Brain microvascular endothelial cell (primary cell): ENCODE results near the gene TANGO6.
A peak's percentile ranks its signal among the peaks of the same experiment; 100 is the strongest.
"Not testable (repeated sequence)": the region's sequence is repeated elsewhere in the genome, so short reads cannot be mapped to it uniquely, and the experiment has no call there.

Experiments used
- DNase-seq: peaks from one replicate; pipeline ENCODE4 v3.0.0-alpha.2; 2020
- H3K27ac ChIP-seq: fragments of 250-450 bp; sonication (Bioruptor Pico); 2 replicates; pipeline ENCODE4 v1.5.1; 2020; ENCODE audit warnings: mild to moderate bottlenecking, moderate library complexity
- H3K27me3 ChIP-seq: fragments of 250-450 bp; sonication (Bioruptor Pico); replicated peaks from 2 replicates; pipeline ENCODE4 v1.5.1; 2020; ENCODE audit warnings: mild to moderate bottlenecking
- H3K36me3 ChIP-seq: fragments of 250-450 bp; sonication (Bioruptor Pico); replicated peaks from 2 replicates; pipeline ENCODE4 v1.5.1; 2020; ENCODE audit warnings: mild to moderate bottlenecking
- H3K4me3 ChIP-seq: 2 replicates; pipeline ENCODE4 v1.5.1; 2011; ENCODE audit warnings: low read depth, mild to moderate bottlenecking, control low read depth, low read length, moderate library complexity
- in situ Hi-C: cut with HindIII; loops from 2 replicates; pipeline ENCODE4 v1.10.0; 2017; ENCODE audit warnings: low sequenced_read_pairs, low pct_ligation_motif_present
- TF ChIP-seq, protein P1 (sequence below): IDR thresholded peaks from 2 replicates; pipeline ENCODE4 v1.5.1; 2011; ENCODE audit warnings: low read depth, mild to moderate bottlenecking, moderate library complexity, low read length, control low read depth, inconsistent platforms; ENCODE audit errors: missing control alignments

TANGO6 gene

DNA sequence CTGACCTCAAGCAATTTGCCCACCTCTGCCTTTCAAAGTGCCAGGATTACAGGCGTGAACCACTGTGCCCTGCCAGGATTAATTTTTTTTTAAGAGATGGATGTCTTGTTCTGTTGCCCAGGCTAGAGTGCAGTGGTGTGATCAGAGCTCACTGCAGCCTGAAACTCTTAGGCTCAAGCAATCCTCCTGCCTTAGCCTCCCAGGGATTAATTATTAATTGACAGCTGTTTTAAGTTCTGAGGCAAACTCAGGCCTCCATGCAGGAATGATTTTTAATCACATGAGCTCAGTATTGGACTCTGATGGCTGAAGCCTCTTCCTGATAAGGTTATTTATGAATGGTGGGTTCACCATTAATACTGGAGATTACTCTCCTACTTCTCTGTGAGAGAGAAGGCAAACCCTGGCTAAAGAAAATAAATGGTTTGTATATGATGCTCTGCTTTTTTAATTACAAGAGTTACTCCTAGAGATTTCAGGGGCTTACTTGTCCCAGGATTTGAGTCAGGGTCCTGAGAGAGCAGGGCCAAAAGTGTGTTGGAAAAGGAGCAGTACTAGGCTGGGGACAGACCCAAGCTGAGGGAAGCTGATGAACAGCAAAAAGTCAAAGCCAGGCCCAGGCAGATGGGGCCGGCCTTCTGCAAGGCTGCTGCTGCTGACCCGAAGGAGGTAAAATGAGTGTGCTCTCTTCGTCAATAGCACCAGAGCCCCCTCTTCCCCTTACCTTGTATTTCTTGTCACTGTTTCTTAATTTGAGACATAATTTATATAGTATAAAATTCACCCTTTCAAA, 205.2 kb downstream of the TANGO6 start:
- TF ChIP-seq, protein P1, sequence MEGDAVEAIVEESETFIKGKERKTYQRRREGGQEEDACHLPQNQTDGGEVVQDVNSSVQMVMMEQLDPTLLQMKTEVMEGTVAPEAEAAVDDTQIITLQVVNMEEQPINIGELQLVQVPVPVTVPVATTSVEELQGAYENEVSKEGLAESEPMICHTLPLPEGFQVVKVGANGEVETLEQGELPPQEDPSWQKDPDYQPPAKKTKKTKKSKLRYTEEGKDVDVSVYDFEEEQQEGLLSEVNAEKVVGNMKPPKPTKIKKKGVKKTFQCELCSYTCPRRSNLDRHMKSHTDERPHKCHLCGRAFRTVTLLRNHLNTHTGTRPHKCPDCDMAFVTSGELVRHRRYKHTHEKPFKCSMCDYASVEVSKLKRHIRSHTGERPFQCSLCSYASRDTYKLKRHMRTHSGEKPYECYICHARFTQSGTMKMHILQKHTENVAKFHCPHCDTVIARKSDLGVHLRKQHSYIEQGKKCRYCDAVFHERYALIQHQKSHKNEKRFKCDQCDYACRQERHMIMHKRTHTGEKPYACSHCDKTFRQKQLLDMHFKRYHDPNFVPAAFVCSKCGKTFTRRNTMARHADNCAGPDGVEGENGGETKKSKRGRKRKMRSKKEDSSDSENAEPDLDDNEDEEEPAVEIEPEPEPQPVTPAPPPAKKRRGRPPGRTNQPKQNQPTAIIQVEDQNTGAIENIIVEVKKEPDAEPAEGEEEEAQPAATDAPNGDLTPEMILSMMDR, result no peak
- H3K27ac ChIP-seq, result peak overlapping the region; percentile 84
- H3K27me3 ChIP-seq, result no peaks in the 10 kb centered on the region
- no peaks in the 10 kb centered on the region for H3K36me3 ChIP-seq
- H3K4me3 ChIP-seq, result no peak overlapping the region
- in situ Hi-C loops, result no loop called here
- no peak for DNase-seq

DNA sequence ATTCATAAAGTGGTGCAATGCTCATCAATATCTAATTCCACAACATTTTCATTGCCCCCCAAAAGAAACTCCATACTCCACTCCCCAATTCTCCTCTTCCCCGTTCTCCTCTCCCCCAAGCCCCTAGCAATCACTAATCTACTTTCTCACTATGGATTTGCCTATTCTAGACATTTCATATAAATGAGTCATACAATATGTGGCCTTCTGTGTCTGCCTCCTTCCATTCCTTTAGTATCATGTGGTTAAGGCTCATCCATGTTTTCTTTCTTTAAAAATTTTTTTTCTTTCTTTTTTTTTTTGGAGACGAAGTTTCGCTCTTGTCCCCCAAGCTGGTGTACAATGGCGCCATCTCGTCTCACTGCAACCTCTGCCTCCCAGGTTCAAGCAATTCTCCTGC, 205.8 kb downstream of the TANGO6 start:
- H3K4me3 ChIP-seq, result no peak overlapping the region
- no peaks in the 10 kb centered on the region for H3K36me3 ChIP-seq
- H3K27me3 ChIP-seq, result no peaks in the 10 kb centered on the region
- TF ChIP-seq, protein P1, result no peak
- DNase-seq, result peak; percentile 58
- in situ Hi-C loops, result no loop called here
- peak overlapping the region; percentile 84 for H3K27ac ChIP-seq

DNA sequence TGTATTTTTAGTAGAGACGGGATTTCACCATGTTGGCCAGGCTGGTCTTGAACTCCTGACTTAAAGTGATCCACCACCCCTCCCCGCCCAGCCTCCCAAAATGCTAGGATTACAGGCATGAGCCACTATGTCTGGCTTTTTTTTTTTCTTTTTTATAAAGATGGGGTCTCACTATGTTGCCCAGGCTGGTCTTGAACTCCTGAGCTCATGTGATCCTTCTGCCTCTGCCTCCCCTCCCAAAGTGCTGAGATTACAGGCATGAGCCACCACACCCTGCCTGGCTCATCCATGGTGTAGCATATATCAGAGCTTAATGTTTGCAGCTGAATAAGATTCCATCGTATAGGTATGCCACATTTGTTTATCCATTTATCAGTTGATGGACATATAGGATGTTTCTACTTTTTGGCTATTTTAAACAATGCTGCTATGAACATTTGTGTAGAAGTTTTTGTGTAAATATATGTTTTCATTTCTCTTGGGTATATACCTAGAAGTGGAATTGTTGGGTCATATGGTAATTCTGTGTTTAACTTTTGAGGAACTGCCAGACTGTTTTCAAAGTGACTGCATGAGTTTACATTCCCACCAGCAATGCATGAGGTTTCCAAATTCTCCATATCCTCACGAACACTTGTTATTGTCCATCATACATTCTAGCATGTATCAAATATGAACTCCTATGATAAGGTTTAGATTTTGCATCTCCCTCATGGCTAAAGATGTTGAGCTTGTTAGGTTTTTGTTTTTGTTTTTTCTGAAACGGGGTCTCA, 206.5 kb downstream of the TANGO6 start:
- Histone ChIP-seq H3K27ac (peak overlapping the region; percentile 84), H3K4me3 (no peak overlapping the region), H3K36me3 (no peaks in the 10 kb centered on the region), H3K27me3 (no peaks in the 10 kb centered on the region)
- peak; percentile 43 for DNase-seq
- TF ChIP-seq, protein P1, result no peak
- in situ Hi-C loops, result no loop called here

DNA sequence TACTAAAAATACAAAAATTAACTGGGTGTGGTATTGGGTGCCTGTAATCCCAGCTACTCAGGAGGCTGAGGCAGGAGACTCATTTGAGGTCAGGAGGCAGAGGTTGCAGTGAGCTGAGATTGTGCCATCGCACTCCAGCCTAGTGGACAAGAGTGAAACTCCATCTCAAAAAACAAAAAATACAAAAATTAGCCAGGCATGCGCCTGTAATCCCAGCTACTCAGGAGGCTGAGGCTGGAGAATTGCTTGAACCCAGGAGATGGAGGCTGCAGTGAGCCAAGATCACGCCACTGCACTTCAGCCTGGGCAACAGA, 208.1 kb downstream of the TANGO6 start:
- in situ Hi-C loops, H3K4me3 ChIP-seq, H3K36me3 ChIP-seq, H3K27me3 ChIP-seq, DNase-seq, H3K27ac ChIP-seq: not testable (repeated sequence)
- TF ChIP-seq, protein P1, result peak; percentile 28

DNA sequence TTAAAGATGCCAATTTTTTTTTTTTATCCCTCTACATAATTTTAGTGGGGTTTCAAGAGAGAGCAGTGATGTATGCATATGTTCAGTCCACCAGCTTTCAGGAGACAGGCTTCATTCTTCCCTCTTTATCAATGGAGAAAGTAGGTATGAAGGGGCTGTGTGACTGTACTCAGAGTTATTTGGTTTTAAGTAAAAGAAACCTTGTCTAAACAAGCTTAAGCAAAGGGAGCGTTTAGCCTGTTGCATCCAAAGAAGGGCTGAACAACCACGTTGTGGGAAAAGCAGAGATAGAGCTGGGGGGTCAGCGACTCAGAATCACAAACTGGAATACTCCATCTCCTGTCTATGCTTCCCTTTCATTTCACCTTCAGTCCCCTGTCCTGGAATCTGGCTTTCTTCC, 211.7 kb downstream of the TANGO6 start:
- Histone ChIP-seq H3K36me3 (no peaks in the 10 kb centered on the region), H3K4me3 (no peak overlapping the region), H3K27me3 (no peaks in the 10 kb centered on the region), H3K27ac (no peak overlapping the region)
- no peak for DNase-seq
- in situ Hi-C loops, result no loop called here
- TF ChIP-seq, protein P1, result no peak
